Transverse colon (tissue), 3 donors: Measurements from ENCODE around the gene ABCB4.

Experiments
- CTCF ChIP-seq, 5 experiments: fragments of 200-600 bp in 3 of 5; fragments of 450-650 bp in 2 of 5; sonication (generic) in 3 of 5; IDR thresholded peaks; 1 replicate in 2 of 5; 2 replicates in 3 of 5; pipeline ENCODE4 v1.5.1; 2016 to 2017; ENCODE audit warnings: antibody characterized with exemption in 5 of 5, inconsistent platforms in 3 of 5, mild to moderate bottlenecking in 2 of 5, moderate library complexity in 1 of 5
- EP300 ChIP-seq: sonication (generic); formaldehyde crosslinking; IDR thresholded peaks from one replicate; pipeline ENCODE4 v1.6.1; 2017; ENCODE audit warnings: antibody characterized with exemption, low read depth

GRCh38 chr7:87413951-87414793 is 61.3 kb downstream of the ABCB4 start:
- TF ChIP-seq CTCF (IDR thresholded peaks at IDR 0.05) (no peak), EP300 (no peak)
